Fibroblast of the aortic adventitia (primary cell): ENCODE measurements around the gene MARCHF10. TPM values are rescaled to one million over a fixed set of nuclear protein-coding genes. Genes with fewer than 3 reads are reported as not detected.
A peak's percentile ranks its signal among the peaks of the same experiment; 100 is the strongest.

Source experiments
- DNase-seq: peaks from one replicate; pipeline ENCODE4 v3.0.0-alpha.2; 2010; ENCODE audit warnings: low read depth
- H3K4me3 ChIP-seq: 2 replicates; pipeline ENCODE4 v1.5.1; 2011; ENCODE audit warnings: low read depth, mild to moderate bottlenecking, control low read depth, low read length, moderate library complexity
- CTCF ChIP-seq: IDR thresholded peaks from 2 replicates; pipeline ENCODE4 v1.5.1; 2011; ENCODE audit warnings: mild to moderate bottlenecking, low read length, control low read depth, inconsistent platforms; ENCODE audit not compliant: insufficient read depth
- total RNA-seq: library from RNA; depleted of rRNA; stranded (reverse); fragments of >200 nt; gene quantifications from 2 replicates; pipeline ENCODE4 v1.2.3, GENCODE V29; 2012; ENCODE audit warnings: low replicate concordance

The MARCHF10 gene
- total RNA-seq, 1 donor = 0.09 TPM

DNA sequence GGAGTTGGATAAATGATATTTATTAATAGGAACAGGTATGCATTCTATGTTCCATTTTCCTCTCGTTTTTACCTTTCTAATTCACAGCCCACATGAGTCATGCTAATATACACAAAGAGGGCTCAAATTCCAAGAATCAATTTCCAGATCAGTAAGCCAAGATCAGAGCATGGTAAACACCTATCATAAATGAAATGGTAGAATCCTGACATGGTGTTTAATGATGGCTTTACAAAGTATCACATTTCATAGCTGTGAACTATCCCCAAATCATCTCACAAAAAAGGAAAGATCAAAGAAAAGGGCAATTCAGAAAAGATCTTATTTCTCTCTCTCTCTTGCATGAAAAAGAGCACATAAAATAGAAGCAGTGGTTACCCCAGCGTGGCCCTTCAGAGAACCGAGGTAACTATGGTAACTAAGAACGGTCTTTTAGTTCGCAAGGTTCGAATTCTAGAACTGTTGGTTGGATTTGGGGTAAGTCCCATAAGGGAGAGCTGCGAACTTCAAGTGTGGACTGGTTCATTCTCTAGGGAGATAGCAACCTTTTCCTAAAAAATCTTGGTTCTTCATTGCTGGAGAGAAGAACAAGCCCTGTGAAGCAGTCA, 73.0 kb downstream of the MARCHF10 start:
- H3K4me3 ChIP-seq = no peak overlapping the region
- no peak for TF ChIP-seq CTCF
- DNase-seq = no peak

GRCh38 chr17:62732125-62732524, 76.0 kb downstream of the MARCHF10 start:
- H3K4me3 ChIP-seq = no peak overlapping the region
- DNase-seq = no peak
- no peak for TF ChIP-seq CTCF

DNA sequence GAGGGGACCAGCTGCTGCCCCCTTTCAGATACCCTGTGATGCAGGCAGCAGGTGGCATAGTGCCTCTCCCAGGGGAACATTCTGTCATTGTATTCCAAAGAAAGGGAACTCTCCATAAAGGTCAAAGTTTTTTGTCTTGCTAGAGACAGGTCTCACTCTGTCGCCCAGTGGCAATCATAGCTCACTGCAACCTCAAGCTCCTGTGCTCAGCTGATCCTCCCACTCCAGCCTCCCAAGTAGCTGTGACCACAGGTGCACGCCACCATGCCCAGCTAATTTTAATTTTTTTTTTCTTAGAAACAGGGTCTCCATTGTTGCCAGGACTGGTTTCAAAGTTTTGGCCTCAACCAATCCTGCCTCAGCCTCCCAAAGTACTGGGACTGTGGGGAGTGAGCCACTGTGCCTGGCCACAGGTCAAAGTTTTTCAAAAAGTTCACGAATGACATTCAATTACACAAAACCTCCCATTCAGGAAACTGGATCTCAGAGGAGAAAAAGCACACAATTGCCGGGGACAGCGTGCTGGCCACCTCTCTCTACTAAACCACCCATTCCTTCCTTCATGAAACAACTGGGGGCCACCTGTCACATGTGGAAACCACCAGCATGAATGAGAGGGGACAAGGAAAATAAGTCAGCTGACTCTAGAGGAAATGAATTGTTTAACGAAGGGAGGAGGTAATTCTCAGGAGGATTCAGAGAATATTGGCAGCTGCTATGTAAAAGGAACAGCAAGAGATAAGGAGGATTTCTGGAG, 80.0 kb downstream of the MARCHF10 start:
- no peak for DNase-seq
- TF ChIP-seq CTCF = no peak
- H3K4me3 ChIP-seq = no peak overlapping the region

- no peak overlapping the region for H3K4me3 ChIP-seq
- peak; percentile 71 for DNase-seq
- no peak for TF ChIP-seq CTCF
These were observed 82.3 kb downstream of the MARCHF10 start for GRCh38 chr17:62725791-62726249.

DNA sequence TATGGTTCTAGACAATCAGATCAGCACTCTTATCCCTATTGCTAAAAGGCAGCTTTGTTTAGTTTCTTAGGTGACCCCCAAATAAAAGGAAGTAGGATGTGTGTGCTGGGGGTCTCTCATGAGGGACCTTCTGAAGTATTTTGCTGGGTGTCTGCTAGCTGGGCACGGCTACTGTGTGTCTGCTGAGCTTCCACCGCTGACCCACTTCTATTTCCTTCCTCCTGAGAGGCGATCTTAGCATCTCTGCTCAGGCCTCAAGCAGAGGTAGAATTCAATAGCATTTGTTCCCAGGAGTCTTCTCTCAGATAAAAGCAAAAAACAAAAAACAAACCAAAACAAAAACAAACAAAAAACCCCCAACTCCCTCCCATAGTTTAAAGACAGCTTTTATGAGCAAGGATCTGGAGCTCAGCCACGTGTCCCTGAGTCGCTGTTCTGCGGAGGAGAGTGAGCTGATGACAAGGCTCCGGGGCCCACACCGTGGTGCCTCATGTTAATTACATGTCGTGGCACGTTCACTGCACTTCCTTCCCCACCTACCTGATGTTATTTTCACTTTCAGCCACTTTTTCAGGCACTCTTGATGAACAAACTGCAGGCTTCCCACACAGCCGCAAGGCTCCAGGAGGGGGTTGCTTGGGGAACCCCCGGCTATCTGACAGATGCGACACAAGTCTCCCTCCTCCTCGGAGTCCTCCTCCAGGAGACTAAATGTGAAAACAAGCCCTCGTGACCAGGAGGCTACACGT, 83.5 kb downstream of the MARCHF10 start:
- no peak overlapping the region for H3K4me3 ChIP-seq
- no peak for DNase-seq
- TF ChIP-seq CTCF = no peak

DNA sequence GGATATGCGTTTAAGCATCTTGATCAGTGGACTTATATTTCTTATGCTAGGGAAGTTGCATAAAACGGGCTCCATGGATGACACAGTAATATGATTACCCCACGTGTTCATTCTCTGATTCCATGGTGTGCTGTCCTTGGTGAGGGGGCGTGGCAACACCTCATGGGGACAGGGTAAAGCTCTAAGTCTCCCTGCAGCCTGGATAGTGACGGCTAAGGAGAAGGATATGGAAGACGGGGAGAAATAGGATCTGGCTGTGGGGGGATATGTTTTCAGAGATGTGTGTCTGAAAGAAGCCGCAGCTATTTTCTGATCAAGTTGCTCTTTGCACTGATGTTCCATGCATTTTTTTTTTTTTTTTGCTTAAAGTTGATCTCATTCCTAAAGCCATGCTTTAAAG, 84.3 kb downstream of the MARCHF10 start:
- no peak for DNase-seq

More for the DNA sequence above, 84.3 kb downstream of the MARCHF10 start:
- no peak for TF ChIP-seq CTCF
- no peak overlapping the region for H3K4me3 ChIP-seq
